Measurements from ENCODE around the gene TNFSF10.

DNA sequence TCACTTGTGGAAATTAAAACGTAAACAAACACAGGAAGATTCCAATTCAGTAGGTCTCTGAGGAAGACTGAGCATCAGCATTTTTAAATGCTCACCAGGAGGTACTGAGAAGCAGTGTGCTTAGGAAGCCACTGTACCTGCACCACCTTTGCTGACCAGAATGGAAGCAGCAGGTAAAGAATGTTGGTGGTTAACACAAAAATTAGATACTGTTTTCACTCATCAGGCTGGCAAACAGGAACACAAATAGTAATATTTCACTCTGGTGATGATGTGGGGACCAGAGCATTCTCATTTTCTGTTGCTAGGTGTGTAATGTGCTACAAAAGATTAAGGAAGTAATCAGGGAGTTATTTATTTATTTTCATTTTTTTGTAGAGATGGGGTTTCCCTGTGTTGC, 45.1 kb downstream of the TNFSF10 start:
- TF ChIP-seq, protein P1, sequence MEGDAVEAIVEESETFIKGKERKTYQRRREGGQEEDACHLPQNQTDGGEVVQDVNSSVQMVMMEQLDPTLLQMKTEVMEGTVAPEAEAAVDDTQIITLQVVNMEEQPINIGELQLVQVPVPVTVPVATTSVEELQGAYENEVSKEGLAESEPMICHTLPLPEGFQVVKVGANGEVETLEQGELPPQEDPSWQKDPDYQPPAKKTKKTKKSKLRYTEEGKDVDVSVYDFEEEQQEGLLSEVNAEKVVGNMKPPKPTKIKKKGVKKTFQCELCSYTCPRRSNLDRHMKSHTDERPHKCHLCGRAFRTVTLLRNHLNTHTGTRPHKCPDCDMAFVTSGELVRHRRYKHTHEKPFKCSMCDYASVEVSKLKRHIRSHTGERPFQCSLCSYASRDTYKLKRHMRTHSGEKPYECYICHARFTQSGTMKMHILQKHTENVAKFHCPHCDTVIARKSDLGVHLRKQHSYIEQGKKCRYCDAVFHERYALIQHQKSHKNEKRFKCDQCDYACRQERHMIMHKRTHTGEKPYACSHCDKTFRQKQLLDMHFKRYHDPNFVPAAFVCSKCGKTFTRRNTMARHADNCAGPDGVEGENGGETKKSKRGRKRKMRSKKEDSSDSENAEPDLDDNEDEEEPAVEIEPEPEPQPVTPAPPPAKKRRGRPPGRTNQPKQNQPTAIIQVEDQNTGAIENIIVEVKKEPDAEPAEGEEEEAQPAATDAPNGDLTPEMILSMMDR (conservative IDR thresholded peaks at IDR 0.05; ENCODE audit: low read depth, low read length) = no peak
- no peak for TF ChIP-seq POLR2A (IDR thresholded peaks at IDR 0.05; ENCODE audit: low read depth, low read length)
